Loucy (cell line): ENCODE measurements around the gene PTPRQ.

Source experiments
- H2AFZ ChIP-seq: fragments of 200-600 bp; sonication (generic); 2 replicates; pipeline ENCODE4 v1.6.0; 2016; ENCODE audit warnings: antibody characterized with exemption, mild to moderate bottlenecking, low read length, moderate library complexity
- H3F3A ChIP-seq: fragments of 200-600 bp; 2 replicates; pipeline ENCODE4 v1.6.0; 2016; ENCODE audit warnings: antibody characterized with exemption, low read depth, mild to moderate bottlenecking
- H3K27me3 ChIP-seq: fragments of 200-600 bp; sonication (generic); 2 replicates; pipeline ENCODE4 v1.6.1; 2014; ENCODE audit warnings: low read length, mild to moderate bottlenecking; ENCODE audit not compliant: insufficient read depth, poor library complexity, severe bottlenecking
- H3K36me3 ChIP-seq: fragments of 200-600 bp; sonication (generic); 2 replicates; pipeline ENCODE4 v1.6.1; 2016; ENCODE audit warnings: low read length; ENCODE audit not compliant: insufficient read depth
- H3K4me1 ChIP-seq: fragments of 200-600 bp; sonication (generic); 2 replicates; pipeline ENCODE4 v1.5.1; 2014; ENCODE audit warnings: low read length, mild to moderate bottlenecking; ENCODE audit not compliant: insufficient read depth, poor library complexity, severe bottlenecking
- H3K4me2 ChIP-seq: fragments of 200-600 bp; sonication (generic); 2 replicates; pipeline ENCODE4 v1.6.0; 2014; ENCODE audit warnings: antibody characterized with exemption, low read length, low read depth, mild to moderate bottlenecking; ENCODE audit not compliant: poor library complexity, severe bottlenecking
- H3K4me3 ChIP-seq: fragments of 200-600 bp; sonication (generic); 2 replicates; pipeline ENCODE4 v1.5.1; 2014; ENCODE audit warnings: low read length, mild to moderate bottlenecking, mixed read lengths; ENCODE audit not compliant: poor library complexity, severe bottlenecking
- H3K79me2 ChIP-seq: fragments of 200-600 bp; sonication (generic); 2 replicates; pipeline ENCODE4 v1.6.1; 2014; ENCODE audit warnings: low read length; ENCODE audit not compliant: insufficient read depth
- H3K9ac ChIP-seq: fragments of 200-600 bp; sonication (generic); 2 replicates; pipeline ENCODE4 v1.6.0; 2014; ENCODE audit warnings: mild to moderate bottlenecking, low read depth, low read length, moderate library complexity; ENCODE audit not compliant: poor library complexity, severe bottlenecking
- H3K9me2 ChIP-seq: fragments of 200-600 bp; sonication (generic); replicated peaks from 2 replicates; pipeline ENCODE4 v1.6.1; 2016; ENCODE audit warnings: low read depth, low read length, mixed read lengths
- H3K9me3 ChIP-seq: fragments of 200-600 bp; sonication (generic); 2 replicates; pipeline ENCODE4 v1.6.1; 2014; ENCODE audit warnings: mild to moderate bottlenecking, antibody characterized with exemption, low read length, low read depth; ENCODE audit not compliant: insufficient read depth
- H4K20me1 ChIP-seq: fragments of 200-600 bp; sonication (generic); 2 replicates; pipeline ENCODE4 v1.6.0; 2014; ENCODE audit warnings: antibody characterized with exemption, low read length, mild to moderate bottlenecking; ENCODE audit not compliant: insufficient read depth, poor library complexity, severe bottlenecking
- CTCF ChIP-seq: fragments of 200-600 bp; sonication (generic); conservative IDR thresholded peaks from 2 replicates; pipeline ENCODE4 v1.5.1; 2014; ENCODE audit warnings: mild to moderate bottlenecking, antibody characterized with exemption, low read length
- EZH2phosphoT487 ChIP-seq: fragments of 200-600 bp; IDR thresholded peaks from 2 replicates; pipeline ENCODE4 v1.6.1; 2018; ENCODE audit warnings: antibody characterized with exemption, mild to moderate bottlenecking, moderate library complexity, borderline replicate concordance

Gene PTPRQ

GRCh38 chr12:80596509-80596908 is 152.5 kb downstream of the PTPRQ start:
- H3K4me1 ChIP-seq: no peaks in the 10 kb centered on the region
- H3K79me2 ChIP-seq: no peaks in the 10 kb centered on the region
- H3K4me3 ChIP-seq: no peak overlapping the region
- no peaks in the 10 kb centered on the region for H3K9me3 ChIP-seq
- no peaks in the 10 kb centered on the region for H3K36me3 ChIP-seq
- no peak overlapping the region for H3K9ac ChIP-seq
- no peaks in the 10 kb centered on the region for H4K20me1 ChIP-seq
- no peaks in the 10 kb centered on the region for H3K27me3 ChIP-seq
- TF ChIP-seq EZH2phosphoT487: no peak
- no peak overlapping the region for H2AFZ ChIP-seq
- no peaks in the 10 kb centered on the region for H3K9me2 ChIP-seq
- H3K4me2 ChIP-seq: no peak overlapping the region
- no peaks in the 10 kb centered on the region for H3F3A ChIP-seq

- Histone ChIP-seq H3K4me3 (no peak overlapping the region), H3K9ac (no peak overlapping the region), H3K9me2 (no peaks in the 10 kb centered on the region), H2AFZ (no peak overlapping the region), H3K4me2 (no peak overlapping the region), H3K27me3 (no peaks in the 10 kb centered on the region), H3K79me2 (no peaks in the 10 kb centered on the region), H4K20me1 (no peaks in the 10 kb centered on the region), H3F3A (no peaks in the 10 kb centered on the region), H3K36me3 (no peaks in the 10 kb centered on the region), H3K4me1 (no peaks in the 10 kb centered on the region), H3K9me3 (no peaks in the 10 kb centered on the region)
- no peak for TF ChIP-seq EZH2phosphoT487
- no peak for TF ChIP-seq CTCF
These were observed 154.1 kb downstream of the PTPRQ start for GRCh38 chr12:80598004-80598606.

- Histone ChIP-seq H3K79me2 (no peaks in the 10 kb centered on the region), H3K4me3 (no peak overlapping the region), H3K9me2 (no peaks in the 10 kb centered on the region), H3K4me2 (no peak overlapping the region), H4K20me1 (no peaks in the 10 kb centered on the region), H3K9me3 (no peaks in the 10 kb centered on the region), H3K27me3 (no peaks in the 10 kb centered on the region), H3F3A (no peaks in the 10 kb centered on the region), H2AFZ (no peak overlapping the region), H3K36me3 (no peaks in the 10 kb centered on the region), H3K4me1 (no peaks in the 10 kb centered on the region), H3K9ac (no peak overlapping the region)
- TF ChIP-seq EZH2phosphoT487 (no peak), CTCF (no peak)
These were observed 158.4 kb downstream of the PTPRQ start for GRCh38 chr12:80602455-80602854.
